Activated T-cell treated with anti-CD3 and anti-CD28 coated beads, Interleukin-2, amount 50 U/mL, for 48 hours (primary cell): ENCODE results near the gene INHBB.

ENCODE experiments used
- DNase-seq, 2 experiments: peaks; one replicate each; pipeline ENCODE4 v3.0.0-alpha.2; 2020

Gene INHBB

GRCh38 chr2:120399889-120400240 lies 53.9 kb downstream of the INHBB start:
- peak in 1 of 2 experiments; percentile 2 for DNase-seq

- DNase-seq: peak in 1 of 2 experiments; percentile 6
Measured at GRCh38 chr2:120400551-120400950, 54.6 kb downstream of the INHBB start.
